GM15510 (cell line): ENCODE results near the gene AP2B1.

Experiments used
- POLR2A ChIP-seq: IDR thresholded peaks from 3 replicates; pipeline ENCODE4 v1.6.1; 2011; ENCODE audit warnings: borderline replicate concordance; ENCODE audit not compliant: insufficient read length; ENCODE audit errors: extremely low read depth

The AP2B1 gene

GRCh38 chr17:35773129-35773528 is 186.0 kb downstream of the AP2B1 start:
- TF ChIP-seq POLR2A, result no peak

- TF ChIP-seq POLR2A, result no peak
These were observed 186.7 kb downstream of the AP2B1 start for GRCh38 chr17:35773679-35774425.

- no peak for TF ChIP-seq POLR2A
These were observed 187.4 kb downstream of the AP2B1 start for GRCh38 chr17:35774499-35774898.

GRCh38 chr17:35775039-35775438 is 187.9 kb downstream of the AP2B1 start:
- TF ChIP-seq POLR2A, result no peak

GRCh38 chr17:35775583-35775982 is 188.5 kb downstream of the AP2B1 start:
- no peak for TF ChIP-seq POLR2A
